ENCODE data around the gene EML1.
"Not testable (repeated sequence)": the region's sequence is repeated elsewhere in the genome, so short reads cannot be mapped to it uniquely, and the experiment has no call there.

Gene EML1

DNA sequence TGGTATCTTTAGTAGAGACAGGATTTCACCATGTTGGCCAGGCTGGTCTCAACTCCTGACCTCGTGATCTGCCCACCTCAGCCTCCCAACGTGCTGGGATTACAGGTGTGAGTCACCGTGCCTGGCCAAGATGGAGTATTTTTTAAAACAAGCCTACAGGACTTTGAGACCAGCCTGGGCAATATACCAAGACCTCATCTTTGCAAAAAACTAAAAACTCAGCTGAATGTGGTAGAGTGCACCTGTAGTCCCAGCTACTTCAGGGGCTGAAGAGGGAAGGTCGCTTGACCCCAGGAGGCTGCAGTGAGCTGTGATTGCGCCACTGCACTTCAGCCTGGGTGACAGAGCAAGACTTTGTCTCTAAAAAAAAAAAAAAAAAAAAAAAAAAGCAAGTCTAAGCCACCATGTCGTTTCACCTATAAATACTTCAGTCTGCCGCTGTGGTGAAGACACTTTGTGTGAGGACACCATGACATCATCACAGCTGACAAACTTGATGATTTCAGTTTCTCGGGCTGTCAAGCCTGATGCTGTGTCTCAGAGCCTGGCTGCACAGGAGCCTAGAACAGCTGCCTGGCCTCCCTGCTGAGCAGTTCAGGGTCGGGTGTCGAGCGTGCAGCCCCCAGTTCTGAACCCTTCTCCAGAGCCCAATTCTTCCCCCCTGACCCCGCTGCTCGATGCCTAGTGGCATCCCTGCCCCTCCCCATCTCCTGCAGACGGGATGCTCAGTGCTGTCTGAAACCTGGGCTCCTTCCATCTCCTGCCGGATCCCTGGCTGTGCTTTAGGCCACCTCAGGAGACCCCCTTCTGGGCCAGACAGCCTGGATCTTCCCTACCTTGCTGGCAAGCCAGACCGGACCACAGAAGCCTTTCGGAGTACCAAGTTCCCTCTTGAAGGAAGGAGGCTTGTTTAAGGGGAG, 152.8 kb downstream of the EML1 start:
- DNase-seq: no peak

DNA sequence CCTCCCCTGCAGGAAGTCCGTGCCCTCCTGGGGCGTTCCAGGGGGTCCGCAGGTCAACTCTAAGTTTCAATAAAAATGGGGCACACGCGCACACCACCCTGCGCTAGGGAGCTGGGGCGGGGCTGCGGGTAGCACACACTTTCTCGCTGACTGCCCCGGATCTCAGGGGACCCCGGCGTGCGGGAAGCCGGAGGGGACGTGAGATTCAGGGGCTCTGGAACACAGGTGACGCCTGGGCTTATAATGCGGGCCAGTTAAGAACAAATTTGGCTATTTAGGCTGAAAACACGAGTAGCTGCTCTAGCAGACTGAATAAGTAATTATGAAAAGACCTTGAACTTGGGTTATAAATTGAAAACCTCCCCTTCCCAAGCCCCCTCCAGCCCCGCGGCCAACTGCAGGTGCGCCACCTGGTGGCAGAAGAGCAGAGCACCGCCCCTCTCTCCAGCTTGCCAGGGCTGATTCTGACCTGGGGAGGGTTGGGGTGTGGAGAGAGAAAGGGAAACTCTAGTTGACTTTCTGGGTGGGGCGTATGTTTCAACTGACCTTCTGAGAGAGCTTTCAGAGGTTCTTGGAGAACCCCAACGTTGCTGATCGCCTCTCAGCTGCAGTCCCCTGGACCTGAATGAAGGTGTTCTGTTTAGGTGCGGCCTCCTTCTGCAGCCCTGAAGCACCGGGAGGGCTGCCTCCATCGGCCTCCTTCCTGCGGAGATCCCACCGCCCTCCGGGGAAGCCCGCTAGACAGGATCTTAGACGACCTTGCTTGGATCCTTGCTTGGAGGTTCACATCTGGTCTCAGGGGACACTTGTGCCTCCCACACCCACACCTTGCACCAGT, 153.7 kb downstream of the EML1 start:
- DNase-seq: no peak

DNA sequence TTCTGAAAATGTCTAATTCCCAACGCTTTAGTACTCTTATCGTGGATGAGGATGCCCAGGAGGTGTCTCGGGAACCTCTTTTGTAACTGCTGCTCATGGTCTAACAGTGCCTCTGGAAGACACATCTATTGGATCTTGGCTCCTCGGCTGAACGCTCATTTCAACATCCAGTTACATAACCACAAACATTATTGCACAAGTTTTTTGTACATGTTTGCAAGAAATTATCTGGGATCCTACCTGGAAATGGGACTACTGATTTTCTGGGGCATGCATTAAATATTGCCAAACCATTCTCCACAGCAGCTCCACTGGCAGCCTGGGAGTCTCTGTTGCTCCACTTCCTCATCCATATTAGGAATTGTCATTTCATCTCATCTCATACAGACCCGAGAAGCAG, 154.5 kb downstream of the EML1 start:
- no peak for DNase-seq

DNA sequence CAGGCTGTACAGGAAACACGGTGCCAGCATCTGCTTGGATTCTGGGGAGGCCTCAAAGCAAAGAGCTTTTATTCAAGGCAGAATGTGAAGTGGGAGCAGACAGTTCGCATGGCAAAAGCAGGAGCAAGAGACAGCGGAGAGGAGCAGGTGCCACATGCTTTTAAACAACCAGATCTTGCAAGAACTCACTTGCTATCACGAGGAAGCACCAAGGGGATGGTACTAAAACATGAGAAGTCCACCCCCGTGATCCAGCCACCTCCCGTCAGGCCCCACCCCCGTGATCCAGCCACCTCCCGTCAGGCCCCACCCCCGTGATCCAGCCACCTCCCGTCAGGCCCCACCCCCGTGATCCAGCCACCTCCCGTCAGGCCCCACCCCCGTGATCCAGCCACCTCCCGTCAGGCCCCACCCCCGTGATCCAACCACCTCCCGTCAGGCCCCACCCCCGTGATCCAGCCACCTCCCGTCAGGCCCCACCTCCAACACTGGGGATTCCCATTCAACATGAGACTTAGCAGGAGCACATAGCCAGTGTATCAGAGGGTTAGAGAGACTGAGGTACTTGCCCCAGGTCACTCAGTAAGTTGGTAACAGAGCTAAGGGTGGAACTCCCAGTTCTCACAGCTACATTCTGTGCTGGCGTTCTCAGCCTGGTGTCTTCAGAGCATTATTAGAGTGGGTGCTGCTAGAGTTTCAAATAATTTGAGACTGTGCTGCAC, 156.0 kb downstream of the EML1 start:
- DNase-seq: not testable (repeated sequence)

DNA sequence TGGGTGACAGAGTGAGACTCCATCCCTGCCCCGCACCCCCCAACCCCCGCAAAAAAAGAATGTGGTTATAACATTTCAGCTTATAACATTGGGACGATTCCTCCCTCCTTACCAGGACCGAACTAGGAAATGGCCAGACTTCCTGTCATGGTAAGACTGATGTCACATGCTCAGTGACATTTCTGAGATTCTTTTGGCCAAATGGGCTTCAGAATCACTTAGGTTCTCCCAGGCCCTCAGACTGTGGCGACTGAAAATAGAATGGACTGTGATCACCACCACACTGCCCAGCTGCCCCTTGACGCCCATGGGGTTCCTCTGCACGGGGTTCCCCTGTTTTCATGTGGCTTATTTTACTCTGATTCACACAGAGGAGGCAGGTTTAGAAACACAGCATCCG, 157.0 kb downstream of the EML1 start:
- no peak for DNase-seq

DNA sequence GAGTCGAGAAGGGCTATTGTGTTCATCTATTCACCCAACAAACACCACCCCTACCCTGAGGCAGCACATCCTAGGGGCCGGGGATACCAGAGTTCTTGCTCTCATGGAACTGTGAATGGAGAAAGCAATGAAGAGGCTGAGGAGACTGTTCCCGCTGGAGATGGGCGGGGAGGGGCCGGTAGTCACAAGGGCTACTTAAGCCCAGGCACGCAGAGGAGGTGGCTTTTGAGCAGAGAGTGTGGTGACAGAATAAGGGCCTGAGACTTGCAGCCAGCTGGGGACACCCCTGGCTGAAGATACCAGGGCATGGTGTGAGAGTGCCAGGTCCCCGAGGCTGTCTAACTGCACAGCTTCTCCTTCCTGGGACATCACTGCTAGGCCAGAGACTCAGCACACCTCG, 157.9 kb downstream of the EML1 start:
- DNase-seq: no peak

DNA sequence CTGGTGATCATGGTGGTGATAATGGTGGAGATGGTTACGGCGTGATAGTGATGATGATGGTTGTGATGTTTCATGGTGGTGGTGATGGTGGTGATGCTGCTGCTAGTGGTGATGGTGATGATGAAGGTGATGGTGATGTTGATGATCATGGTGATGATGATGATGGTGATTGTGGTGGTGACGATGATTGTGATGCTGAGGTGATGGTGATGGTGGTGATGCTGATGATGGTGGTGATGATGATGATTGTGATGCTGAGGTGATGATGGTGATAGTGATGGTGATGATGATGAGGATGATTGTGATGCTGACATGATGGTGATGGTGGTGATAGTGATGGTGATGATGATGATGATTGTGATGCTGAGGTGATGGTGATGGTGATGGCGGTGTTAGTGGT, 158.8 kb downstream of the EML1 start:
- no peak for DNase-seq

DNA sequence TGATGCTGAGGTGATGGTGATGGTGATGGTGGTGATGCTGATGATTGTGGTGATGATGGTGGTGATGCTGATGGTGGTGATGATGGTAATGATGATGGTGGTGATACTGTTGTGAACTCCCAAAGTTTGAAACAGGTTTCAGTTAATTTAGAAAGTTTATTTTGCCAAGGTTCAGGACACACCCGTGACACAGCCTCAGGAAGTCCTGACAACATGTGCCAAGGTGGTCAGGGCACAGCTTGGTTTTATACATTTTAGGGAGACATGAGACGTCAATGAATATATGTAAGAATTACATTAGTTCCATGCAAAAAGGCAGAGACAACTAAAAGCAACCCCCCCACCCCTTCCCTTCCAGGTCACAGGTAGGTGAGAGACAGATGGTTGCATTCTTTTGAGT, 159.2 kb downstream of the EML1 start:
- DNase-seq: no peak

DNA sequence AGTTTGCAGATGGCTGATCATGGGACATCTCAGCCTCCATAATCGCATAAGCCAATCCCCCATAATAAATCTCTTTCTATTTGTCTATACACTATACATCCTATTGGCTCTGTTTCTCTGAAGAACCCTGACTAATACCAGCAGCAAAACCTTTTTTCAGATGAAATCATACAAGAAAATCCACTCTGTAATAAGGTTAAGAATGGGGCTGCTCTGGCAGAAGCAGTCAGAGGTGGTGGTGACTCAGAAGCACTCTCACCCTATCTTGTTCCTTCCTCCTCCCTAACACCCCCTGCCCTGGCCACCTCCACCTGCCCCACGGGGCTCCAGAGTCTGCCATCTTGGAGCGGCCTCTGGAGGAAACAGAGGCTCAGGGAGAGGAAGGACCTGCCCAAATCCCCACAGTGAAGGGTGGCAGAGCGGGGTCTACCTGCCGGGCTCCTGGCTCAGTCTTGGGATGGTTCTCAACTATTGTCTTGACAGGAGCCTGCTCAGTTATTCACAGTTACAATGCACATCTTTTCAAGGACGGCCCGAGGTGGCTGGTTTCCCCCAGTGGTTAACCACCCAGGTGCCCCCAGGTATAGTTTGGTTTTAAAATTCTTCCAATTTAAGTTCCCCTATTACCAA, 162.7 kb downstream of the EML1 start:
- no peak for DNase-seq

DNA sequence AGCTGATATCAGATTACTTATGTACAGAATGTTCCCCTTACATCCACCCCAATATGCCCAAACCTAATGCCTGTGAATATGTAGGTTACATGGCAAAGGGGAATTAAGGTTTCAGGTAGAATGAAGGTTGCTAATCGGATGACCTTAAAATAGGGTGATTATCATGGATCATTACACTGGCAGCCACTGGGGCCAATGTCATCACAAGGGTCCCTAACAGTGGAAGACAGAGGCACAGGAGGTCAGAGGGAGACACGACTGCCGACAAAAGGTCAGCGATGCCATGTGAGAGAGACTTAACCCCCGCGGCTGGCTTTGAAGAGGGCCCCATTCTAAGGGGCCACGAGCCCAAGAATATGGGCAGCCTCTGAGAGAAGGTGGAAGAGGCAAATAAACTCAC, 165.2 kb downstream of the EML1 start:
- no peak for DNase-seq

DNA sequence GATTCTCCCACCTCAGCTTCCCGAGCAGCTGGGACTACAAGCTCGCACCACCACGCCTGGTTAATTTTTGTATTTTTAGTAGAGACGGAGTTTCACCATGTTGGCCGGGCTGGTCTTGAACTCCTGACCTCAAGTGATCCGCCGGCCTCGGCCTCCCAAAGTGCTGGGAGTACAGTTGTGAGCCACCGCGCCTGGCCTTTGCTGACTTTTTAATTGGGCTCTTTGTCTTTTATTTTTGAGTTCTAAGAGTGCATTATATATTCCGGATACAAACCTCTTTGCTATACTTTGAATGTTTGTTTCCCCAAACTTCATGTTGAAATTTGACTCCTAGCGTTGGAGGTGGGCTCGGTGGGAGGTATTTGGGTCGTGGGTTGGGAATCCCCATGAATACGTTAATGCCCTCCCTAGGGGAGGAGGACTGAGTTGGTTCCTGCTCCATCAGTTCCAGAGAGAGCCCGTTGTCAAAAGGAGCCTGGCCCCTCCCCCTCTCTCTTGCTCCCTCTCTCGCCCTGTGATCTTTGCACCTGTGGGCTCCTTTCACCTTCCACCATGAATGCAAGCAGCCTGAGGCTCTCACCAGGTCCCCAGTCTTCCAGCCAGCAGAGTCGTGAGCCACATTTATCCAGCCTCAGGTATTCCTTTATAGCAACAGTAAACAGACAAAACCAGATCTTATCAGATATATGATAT, 168.8 kb downstream of the EML1 start:
- DNase-seq: no peak

DNA sequence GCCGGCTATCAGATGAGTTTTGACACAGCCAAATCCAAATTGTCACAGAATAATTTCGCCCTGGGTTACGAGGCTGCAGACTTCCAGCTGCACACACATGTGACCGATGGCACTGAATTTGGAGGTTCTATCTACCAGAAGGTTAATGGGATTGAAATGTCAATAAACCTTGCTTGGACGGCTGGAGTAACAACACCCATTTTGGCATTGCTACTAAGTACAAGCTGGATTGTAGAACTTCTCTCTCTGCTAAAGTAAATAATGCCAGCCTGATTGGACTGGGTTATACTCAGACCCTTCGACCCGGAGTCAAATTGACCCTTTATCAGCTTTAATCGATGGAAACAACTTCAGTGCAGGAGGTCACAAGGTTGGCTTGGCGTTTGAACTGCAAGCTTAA, 171.8 kb downstream of the EML1 start:
- no peak for DNase-seq

DNA sequence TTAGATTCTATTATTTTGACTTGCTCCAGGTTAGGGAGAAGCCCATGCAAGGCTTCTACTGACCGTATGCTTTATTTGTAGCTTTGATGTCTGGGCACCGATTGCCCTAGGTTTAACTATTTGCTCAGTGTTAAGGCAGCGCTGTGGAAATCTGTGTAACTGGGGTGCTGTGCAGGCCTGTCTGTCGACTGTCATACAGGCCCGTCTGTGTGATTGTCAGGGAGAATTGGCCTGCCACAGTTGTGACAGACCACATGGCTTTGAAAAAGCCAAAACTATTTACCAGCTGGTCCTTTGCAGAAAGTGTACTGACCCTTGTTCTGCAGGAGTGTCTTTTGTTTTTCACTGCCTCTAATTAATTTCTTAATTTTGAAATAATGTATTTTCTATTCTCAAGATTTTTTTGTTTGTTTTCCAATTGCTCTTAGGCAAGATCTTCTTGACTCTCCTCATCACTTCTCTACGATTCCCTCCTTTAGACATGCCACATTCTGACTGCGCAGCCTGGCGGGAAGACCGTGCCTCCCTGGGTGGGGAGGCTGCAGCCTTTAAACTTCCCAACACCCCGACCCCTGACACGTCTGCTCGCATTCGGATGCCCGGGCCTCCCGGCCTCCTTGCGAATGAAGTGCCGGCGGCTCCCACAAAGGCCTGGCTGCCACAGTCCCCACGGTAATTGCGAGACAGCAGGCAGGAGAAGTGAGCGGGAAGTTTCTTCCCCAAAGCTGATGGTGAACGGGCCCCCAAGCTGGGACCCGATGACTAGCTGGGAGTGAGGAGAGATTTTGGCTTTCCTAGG, 173.0 kb downstream of the EML1 start:
- no peak for DNase-seq

DNA sequence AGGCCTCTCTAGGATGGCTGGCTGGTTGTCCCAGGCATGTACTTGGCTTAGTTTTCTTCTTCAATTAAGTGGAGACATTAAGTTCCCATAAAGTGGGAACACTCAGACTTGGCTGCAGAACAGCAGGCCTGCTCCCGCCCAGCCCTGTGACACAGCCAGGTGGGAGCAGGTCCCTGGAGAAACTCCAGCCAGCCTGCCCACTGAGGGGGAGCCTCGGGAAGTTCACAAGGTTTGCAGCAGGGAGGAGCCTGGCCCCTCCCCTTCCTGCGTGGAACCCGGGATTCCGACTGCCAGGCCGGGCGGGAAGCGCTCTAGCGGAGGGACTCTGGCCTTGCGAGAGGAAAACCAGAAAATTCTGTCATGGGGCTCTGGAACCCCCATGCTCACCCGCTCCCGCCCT, 173.7 kb downstream of the EML1 start:
- DNase-seq: no peak

DNA sequence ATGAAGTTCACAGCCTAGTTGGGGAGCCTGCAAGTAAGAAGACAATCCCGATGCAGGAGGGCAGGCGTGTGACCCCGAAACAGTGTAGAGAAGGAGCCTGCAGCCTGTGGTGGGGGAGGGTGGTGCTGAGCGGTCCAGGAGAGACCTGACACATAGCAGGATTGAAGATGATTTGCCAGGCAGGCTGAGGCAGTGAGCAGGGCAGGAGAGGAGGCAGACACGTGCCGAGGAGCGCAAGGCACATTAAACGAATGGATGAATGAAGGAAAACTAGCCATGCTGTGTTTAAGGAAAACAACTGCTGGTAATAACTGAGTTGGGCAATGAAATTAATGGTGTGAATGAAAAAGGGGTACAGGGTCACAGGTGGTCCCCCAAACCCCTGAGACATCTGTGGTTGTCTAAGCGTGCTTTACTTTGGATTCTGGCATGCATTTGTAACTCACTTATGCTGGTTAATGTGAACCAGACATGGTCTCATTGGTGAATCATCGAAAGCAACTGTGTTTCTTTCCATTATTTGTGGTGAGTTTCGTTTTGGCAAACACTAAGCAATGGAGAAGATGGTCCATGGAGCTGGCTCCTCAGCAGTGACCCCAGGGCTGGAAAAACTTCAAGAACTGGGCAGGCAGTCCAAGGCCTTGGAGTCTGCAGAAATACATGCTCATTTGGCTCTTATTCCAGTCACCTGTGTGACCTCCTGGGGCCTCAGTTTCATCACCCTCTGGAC, 175.1 kb downstream of the EML1 start:
- no peak for DNase-seq

DNA sequence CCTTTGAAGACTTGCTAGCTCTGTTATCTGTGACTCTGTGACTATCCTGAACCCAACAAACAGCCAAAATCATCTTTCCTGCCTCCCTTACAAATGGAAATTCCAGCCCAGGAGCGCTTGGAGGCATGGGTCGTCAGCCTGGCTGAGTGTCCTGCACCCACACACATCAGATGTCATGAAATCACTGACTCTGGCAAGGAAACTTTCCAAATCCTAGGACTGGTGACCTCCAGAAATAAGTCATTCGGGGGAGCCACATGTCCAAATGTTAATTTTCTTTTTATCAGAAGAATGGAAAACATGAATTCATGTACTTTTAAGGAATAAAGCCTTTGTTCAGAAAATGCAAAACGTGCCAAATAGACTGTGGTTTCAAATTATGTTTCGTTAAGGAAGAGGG, 175.7 kb downstream of the EML1 start:
- no peak for DNase-seq

DNA sequence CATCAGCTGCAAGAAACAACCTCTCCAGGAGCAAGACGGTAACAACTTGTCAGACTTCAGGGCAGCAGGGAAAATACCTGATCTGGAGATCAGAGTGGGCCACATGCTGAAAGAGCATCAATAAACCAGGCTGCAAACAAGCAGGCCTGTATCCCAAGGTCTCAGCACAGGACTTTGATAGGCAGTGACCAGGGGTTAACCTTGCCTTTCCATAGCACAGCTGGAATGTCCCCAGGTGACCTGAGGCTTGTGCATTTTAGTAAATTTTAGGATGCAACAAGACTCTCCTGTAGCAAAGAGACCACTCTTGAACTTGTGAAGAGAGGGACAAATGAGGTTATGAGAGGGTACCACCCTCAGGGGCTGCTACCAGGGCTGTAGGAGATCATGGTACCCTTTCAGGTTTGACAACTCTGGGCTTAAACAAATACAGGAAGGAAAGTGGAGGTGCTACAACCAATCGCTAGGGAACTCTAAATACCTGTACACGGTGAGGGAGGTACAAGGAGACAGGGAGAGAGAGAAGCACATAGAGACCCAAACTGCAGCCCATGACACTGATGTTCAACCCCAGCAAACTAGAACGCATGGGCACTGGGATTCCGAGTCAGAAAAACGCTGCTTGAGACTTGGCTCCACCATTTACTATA, 176.6 kb downstream of the EML1 start:
- DNase-seq: no peak

DNA sequence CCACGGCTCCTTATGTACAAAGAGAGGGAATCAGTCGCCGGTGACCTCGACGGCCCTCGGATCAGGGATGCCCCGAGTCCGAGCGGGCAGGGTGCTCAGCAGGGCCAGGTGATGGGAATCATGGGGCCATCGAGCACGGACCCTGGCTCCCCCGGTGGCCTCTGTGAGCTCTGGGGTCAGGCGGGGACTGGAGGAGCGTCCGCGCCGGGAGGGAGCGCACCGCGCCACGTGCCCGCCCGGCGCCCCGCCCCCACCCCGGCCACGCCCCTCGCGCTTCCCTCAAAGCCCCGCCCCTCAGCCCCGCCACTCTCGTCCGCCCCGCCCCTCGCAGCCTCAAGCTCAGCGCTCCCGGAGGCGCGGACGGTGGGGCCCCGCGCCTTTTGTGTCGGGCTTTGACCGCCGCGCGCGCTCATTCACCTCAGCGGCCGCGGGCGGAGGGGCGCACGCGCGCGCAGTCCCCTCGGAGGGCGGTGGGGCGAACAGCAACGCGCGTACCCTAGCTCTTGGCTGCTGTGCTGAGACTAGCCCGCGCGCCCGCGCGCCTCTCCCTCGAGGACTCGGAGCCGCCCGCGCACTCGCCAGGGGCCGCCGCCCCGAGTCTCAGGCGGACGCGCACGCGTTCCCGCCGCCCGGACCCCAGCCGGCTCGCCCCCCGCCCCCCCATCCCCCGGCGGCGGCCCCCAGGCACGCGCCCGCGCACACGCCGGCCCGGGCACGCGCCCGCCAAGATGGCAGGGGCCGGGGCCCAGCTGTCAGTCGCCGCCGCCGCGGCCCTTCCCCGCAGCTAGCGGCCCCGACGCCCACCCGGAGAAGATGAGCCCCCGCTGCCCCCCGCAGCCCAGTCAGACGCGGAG, 178.1 kb downstream of the EML1 start:
- DNase-seq: peak; percentile 85
